GM10847 (cell line): ENCODE results near the gene CSF2RB.

Source experiments
- POLR2A ChIP-seq: IDR thresholded peaks from 2 replicates; pipeline ENCODE4 v1.6.1; 2011; ENCODE audit not compliant: insufficient read length; ENCODE audit errors: extremely low read depth

CSF2RB gene

DNA sequence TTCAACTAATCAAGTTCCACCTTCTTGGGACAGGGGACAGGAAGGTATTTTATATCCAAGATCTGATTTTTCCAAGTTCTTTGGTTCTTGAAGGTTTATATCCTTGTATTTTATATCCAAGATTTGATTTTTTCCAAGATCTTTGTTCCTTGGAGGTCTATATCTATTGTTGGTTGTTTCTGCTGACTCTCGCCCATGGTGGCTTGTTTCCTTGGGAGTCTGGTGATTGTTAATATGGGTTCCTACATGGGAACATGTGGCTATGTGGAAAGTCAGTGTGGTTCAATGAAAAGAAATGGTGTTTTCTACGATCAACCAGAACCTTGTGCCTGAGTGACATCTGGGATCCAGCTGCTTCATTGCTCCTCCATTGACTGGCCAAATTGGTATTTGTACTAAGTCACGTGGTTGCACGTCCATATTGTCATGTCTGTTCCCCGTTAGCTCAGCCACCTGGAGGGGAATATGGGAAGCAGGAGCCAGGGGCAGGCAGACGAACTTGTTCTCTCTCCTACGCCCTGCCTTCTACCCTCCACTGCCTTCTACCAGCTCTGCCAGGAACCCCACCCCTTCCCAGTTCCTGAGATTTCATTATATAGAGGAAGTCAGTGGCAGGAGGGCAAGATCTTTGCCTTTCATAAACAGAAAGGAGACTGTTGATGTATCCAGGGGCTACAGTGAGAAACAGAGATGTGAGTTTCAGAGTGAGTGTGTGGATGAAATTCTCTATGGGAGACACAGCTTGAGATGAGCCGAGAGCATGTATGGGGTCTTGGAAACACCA is 11.1 kb upstream of the CSF2RB start:
- no peak for TF ChIP-seq POLR2A

DNA sequence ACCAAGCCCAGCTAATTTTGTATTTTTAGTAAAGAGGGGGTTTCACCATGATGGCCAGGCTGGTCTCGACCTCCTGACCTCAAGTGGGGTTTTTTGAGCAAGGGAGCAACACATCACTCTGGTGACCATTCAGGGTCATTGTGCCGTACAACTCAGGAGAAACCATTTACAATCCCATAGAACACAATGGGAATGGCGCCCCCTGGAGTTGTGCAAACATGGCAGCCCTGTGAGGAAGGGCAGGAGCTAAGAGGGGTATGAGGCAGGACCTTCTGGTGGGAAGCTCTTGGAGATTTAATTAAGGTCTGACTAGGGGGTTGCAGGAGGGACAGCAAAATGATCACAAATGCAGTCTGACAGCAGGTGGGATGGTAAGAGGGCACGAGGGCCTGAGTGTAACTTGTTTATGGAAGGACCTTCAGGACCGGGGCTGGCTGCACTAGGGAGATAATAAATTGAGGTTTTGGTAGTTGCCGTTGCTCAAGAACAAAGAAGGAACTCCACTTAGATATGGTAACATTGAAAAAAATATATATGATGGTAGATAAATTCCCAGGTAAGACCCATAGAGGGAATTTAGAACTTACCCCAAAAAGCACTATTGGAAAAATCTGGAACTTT is 9.1 kb upstream of the CSF2RB start:
- no peak for TF ChIP-seq POLR2A

DNA sequence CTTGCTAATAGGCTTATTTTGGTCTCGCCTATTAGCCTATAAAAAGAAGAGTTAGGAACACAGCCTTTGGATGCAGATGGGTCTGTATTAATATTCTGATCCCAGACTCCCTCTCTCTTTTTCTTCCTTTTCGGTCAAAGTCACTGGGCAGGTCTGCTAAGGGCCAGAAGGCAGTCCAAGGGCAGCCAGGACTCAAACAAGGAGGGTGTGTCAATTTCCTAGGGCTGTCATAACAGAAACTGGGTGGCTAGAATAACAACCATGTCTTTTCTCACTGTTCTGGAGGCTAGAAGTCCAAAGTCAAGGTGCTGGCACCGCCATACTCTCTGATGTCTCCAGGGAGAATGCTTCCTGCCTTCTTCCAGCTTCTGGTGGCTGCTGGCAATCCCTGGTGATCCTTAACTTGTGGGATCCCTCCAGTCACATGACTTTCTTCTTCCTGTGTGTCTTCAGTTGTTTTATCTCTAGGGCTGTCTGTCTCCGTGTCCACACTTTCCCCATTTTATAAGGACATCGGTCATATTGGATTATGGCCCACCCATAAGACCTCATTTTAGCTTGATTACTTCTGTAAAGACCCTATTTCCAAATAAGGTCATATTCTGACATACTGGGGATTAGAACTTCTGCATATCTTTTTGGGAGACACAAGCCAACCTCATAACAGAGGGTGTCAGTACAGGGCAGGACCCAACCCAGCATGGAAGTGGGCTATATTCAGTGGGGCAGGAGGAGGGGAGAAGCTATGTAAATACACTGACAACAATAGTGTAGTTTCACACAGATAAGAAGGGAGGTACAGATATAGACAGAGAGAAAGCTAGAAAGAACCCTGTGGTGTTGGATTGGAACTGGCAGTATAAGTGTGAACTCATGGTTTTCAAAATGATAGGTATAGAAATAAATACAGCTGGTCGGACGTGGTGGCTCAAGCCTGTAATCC is 5.9 kb upstream of the CSF2RB start:
- no peak for TF ChIP-seq POLR2A

DNA sequence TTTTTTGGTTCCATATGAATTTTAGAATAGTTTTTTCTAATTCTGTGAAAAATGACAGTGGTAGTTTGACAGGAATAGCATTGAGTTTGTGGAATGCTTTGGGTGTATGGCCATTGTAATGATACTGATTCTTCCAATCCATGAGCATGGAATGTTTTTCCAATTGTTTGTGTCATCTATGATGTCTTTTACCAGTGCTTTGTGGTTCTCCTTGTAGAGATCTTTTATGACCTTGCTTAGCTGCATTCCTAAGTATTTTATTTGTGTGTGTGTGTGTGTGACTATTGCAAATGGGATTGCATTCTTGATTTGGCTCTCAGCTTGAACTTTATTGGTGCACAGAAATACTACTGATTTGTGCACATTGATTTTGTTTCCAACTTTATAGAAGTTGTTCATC is 3.0 kb upstream of the CSF2RB start:
- TF ChIP-seq POLR2A = no peak

DNA sequence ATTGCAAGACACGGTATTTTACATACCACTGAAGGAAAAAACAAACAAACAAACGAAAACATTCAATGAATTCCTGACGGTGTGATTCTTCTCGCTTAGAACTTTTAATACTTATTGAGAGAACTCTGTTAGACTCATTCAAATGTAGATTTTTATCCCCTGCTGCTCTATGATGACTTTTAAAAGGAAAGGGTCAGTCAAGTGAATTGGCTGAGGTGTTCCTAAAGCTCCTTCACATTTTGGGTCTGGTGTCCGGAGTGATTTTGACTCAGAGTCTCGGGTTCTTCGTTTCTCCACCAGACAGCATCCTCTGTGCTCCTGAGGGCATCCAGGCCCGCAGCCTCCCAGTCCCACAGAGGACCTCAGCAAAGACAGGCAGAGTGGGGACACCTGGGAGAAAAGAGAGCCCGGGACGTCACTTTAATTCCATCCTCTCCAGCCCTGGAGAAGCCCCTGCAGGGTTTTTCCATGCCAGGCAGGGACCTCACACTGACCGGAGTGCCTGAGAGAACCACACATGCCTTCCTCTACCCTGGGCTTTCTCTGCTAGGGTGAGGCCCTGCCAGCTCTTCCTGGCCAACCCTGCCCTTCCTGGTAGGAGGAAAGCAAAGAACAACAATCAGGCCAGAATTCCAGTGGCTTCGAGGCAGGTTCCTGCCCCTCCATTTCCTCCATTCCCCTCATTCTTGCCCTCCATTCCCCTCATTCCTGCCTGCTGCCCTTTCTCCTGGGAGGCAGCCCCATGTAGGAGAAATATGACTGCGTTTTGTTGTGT is 1.4 kb upstream of the CSF2RB start:
- TF ChIP-seq POLR2A = no peak

DNA sequence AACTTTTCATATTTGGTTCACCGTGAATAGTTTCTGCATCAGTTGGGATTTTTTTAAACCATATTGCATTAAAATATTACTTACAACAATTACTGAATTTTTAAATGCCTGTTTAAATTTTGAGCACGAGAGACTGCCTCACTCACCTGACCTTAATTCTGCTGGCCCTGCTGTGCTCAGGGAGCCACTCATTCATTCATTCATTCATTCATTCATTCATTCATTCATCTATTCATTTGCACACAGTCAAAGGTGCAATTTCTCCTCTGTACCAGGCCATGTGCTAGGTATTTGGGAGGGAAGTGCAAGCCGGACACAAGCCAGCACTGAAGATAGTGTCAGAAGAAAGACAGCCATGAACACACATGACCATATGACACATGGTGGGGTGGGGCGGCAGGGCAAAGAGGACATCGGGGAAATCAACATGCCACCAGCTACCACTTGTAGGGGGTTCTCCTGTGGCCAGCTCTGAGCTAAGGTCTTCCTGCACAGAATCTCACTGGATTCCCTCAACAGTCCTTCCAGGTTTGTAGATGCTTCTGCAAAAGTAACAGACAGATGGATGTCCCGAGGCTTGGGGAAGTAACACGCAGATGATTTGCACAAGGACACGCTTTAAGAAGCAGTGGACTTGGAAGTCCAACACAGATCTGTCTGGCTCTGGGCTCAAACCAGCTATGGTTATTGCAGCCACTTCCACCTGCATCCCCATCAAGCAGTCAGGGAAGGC is 568 bp upstream of the CSF2RB start:
- no peak for TF ChIP-seq POLR2A

DNA sequence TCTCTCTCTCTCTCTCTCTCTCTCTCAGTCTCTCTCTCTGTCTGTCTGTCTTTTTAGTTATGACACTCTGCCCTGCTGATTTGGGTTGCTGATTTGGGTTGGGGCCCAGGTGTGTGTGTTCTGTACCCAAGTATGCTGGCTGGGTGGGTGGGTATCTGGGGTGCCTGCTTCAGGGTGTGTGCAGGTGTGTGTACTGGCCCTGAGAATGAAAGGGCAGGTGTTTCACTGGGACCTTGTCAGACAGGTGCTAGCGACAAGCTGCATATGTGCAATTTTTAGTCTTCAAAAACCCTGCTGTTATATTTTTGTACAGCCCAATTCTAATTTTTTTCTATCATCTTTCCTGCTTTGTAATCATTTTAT is 943 bp downstream of the CSF2RB start:
- no peak for TF ChIP-seq POLR2A

DNA sequence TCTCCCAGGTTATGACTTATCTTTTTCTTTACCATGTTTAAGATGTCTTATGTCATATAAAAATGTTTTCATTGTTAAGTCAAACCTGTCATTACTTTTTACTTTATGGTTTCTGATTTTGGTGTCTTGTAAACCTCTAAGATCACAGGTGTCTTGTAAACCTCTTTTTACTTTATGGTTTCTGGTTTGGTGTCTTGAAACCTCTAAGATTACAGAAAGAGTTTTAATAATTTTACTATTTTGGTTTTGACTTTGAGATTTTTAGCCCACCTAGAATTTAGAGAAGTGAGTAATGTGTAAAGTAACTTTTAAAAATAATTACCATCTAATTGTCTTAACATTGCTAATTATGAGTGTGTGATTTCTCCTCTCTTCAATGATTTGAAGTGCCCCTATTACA is 2.6 kb downstream of the CSF2RB start:
- TF ChIP-seq POLR2A = no peak

DNA sequence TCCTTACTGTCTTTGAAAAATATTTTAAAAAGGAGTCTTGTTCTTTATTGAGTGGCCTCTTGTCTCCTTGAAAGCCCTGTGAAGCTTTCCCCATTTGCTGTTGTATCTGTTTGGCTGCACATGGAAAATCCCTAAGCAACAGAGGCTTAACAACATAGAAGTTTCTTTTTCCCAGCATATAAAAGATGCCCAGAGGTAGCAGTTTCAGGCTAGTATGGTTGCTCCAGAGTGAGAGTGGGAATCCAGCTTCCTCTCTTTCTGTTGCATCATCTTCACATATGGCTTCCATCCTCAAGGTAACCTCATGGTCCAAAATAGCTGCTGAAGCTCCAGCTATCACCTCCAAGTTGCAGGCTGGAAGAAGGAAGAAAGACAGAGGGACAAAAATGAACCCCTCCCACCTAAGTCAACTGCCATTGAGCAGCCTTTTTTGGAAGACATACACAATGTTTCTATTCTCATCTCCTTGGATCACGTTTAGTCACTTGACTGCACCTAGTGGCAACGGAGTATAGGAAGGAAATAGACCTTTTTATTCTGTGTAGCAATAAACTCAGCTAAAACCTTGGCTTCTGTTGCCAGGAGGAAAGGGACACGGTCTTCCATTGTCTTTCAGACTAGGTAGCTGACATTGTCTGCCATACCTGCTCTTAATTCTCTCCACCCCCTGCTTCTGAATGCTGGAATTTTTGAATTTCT is 5.3 kb downstream of the CSF2RB start:
- TF ChIP-seq POLR2A = no peak

DNA sequence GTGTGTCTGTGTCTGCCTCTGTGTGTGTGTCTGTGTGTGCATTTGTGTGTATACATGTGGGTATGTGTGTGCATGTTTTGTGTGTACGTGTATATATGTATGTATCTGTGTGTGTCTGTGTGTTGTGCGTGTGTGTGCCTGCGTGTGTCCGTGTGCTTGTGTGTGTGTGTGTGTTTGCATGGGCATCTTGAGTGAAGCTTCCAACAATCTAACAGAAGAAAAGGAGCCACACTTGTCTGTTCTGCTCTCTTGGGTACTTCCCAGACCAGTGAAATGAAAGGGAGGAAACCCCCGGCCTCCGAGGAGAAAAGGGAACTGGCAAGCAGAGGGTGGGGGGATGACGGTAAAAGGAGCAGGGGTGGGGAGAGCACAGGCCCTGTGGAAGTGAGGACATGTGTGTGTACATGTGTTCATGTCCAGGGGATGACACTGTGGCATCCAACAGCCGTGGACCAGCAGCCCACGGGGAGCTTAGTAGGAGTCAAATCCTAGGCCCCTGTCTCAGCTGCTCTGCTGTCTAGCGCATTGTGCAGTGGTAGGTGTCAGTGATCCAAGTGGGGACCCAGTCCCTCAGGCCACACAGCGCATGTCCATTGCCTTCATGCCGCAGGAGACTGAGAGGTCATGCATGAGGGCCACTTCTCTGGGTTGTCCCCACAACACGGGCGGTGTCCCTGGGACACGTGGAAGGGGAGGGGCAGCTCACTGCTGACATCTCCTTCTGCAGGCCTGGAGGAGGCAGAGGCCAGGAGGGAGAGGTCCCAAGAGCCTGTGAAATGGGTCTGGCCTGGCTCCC is 8.1 kb downstream of the CSF2RB start:
- TF ChIP-seq POLR2A = no peak

DNA sequence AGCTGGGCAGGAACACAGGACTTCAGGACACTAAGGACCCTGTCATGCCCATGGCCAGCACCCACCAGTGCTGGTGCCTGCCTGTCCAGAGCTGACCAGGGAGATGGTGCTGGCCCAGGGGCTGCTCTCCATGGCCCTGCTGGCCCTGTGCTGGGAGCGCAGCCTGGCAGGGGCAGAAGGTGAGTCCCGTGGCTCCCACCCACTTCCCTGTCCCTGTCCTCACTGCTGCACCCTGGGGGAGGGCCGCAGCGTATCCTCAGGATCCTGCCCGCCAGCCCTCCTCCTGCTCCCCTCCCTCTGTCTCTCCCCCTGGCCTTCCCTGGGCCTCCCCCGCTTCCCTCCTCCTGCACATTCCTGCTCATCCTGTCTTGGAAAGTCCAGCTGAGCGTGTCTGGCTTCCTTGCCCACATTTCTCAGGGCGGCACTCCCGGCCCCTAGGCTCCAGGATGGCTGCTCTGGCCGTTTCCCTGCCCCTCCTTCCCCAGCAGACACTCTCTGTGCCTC is 8.7 kb downstream of the CSF2RB start:
- no peak for TF ChIP-seq POLR2A

DNA sequence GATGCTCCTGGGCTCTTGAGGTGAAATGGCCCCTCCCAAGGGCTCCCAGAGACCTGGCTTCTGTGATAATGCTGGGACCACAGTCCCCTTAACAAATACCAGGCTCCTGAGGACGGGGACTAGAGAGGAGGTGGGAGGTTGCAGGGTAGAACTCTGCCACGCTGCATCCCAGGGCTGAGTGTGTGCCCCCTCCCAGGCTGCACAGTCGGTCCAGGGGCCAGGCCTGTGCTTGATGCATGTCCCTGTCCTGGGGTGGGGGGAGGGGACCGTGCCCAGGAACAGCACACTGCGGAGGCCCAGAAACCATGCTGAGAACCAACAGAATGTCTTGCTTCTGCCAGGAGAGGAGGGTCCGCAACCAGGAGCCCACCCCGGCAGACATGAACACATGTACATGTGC is 9.3 kb downstream of the CSF2RB start:
- no peak for TF ChIP-seq POLR2A

DNA sequence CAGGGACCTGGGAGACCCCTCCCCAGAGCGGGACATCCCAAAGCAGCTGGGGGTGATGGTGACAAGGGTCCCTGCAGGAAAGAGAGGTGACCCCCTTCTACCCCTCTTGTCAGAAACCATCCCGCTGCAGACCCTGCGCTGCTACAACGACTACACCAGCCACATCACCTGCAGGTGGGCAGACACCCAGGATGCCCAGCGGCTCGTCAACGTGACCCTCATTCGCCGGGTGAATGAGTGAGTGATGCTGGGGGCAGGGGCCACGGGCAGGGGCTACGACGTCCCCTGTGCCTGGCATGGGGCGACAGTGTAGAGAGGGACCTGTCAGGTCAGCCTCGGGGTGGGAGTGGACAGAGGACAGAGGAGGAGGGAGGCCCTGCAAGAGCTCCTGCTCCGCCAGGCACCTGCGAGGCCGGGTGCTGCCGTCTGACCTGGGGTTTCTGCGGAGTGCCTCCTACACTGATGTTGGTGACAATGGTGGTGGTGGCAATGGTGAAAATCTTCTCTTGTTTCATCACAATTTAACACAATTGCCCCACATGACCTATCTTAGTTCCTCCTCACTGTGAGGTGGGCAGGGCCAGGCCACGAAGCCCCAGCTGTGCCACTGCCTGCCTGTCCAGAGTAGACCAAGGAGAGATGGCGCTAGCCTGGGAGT is 9.8 kb downstream of the CSF2RB start:
- no peak for TF ChIP-seq POLR2A
